C4-2B (cell line): ENCODE data around the gene JMJD6.

Experiments used
- H3K27ac ChIP-seq: fragments of 450-650 bp; 2 replicates; pipeline ENCODE4 v1.5.1; 2017
- ZFX ChIP-seq: fragments of 450-650 bp; IDR thresholded peaks from 2 replicates; pipeline ENCODE4 v1.6.1; 2017
- TF ChIP-seq, protein P1 (sequence below): fragments of 450-650 bp; conservative IDR thresholded peaks from 2 replicates; pipeline ENCODE4 v1.5.1; 2017; ENCODE audit warnings: mild to moderate bottlenecking

JMJD6 gene

DNA sequence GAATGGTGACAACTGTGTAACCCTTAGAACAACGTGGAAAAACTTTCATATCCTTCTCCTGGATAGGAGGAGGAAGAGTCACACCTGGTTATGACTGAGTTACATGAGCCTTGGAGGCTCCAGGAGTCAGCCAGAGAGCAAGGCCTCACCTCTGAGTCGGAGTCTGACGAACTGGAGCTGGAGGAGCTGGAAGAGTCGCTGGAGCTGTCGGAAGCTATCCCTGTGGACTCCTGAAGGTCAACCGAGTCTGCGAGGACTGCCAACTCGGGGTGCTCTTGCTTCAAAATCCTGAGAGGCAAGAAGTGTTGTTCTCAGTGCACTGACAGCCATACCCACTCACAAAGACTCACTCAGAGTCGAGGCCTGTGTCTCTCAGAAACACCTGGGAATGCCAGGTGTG is 6.2 kb downstream of the JMJD6 start:
- H3K27ac ChIP-seq: no peak overlapping the region
- TF ChIP-seq ZFX: no peak
- TF ChIP-seq, protein P1, sequence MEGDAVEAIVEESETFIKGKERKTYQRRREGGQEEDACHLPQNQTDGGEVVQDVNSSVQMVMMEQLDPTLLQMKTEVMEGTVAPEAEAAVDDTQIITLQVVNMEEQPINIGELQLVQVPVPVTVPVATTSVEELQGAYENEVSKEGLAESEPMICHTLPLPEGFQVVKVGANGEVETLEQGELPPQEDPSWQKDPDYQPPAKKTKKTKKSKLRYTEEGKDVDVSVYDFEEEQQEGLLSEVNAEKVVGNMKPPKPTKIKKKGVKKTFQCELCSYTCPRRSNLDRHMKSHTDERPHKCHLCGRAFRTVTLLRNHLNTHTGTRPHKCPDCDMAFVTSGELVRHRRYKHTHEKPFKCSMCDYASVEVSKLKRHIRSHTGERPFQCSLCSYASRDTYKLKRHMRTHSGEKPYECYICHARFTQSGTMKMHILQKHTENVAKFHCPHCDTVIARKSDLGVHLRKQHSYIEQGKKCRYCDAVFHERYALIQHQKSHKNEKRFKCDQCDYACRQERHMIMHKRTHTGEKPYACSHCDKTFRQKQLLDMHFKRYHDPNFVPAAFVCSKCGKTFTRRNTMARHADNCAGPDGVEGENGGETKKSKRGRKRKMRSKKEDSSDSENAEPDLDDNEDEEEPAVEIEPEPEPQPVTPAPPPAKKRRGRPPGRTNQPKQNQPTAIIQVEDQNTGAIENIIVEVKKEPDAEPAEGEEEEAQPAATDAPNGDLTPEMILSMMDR: no peak

DNA sequence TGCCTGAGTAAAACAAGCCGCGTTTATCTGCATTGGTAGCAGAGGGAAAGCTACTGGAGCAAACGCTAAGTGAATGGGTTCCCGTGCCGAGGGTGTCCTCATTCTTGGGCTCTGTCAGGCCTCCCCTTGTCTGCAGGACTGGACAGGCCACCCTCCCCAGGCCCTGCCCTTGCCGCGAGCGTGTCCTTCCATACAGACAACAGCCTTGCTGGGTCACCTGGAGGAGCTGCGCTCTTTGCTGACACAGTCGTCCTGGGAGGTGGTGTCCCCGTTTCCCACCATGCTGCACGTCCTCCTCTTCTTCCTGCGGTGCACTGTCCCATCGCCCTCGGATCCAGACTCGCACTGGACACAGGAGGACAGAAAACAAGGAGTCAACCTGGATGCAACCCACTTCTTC is 7.9 kb downstream of the JMJD6 start:
- no peak overlapping the region for H3K27ac ChIP-seq
- TF ChIP-seq, protein P1: no peak
- no peak for TF ChIP-seq ZFX

DNA sequence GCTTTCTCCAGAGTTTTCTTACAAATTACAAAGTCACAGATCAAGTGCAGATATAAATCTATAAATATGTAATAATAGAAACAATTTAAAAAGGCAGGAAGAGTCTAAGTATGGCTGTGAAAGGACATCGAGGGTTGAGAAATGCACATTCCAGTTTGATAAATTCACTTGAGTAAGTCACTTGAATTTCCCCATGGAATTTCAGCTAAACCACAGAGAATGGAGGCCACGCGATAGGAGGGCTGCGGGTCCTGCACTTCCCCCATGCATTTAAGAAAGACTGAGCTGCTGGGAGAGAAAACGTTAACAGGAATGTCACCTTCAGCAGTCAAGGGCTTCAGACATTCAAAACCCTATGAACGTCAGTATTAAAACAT is 9.6 kb downstream of the JMJD6 start:
- no peak overlapping the region for H3K27ac ChIP-seq
- TF ChIP-seq ZFX: no peak
- TF ChIP-seq, protein P1: no peak

DNA sequence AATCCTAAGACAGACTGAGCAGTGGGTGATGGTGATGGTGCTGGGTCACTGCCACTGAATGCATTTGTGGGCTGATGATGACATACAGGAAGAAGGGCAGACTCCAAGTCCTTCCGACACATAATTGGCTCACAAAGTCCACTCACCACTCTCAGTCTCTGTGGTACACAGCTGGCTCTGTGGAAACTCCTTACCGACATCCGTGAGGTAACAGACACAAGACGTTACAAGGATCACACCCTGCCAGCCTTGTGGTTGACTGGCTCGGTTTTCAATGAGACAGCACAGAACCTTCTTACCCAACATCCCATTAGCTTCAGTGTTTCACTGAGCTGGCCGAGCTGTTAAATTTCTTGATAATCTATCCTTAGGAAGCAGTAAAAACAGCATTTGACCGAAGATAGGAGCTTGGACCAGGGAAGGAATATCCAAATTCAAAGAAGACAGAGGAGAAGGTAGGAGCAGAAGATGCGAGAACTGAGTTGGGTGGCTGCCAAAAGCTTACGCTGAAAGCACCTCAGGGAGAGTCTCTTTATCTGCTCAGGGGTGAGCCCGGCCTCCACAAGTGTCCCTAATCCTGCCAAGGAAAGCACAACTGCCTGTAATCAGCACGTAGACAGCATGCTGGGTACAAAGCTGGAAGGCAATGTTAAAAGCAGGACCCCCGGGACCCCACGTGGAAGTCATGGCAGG is 10.1 kb downstream of the JMJD6 start:
- no peak for TF ChIP-seq ZFX
- TF ChIP-seq, protein P1: no peak
- H3K27ac ChIP-seq: no peak overlapping the region

DNA sequence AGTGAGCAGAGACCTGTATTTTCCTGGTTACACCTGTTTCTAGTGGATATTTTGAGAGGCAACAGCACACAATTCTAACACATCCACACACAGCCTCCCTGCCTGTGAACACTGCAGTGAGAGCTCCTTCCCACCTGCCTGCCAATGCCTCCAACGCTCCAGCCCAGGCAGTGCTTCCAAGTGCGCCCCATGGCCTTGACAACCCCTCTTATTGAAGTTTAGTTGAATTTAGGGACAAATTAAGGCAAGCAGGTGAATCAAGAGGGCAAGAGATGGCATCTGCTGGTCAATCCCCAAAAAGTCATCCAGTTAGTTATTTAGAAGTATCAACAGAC is 10.9 kb downstream of the JMJD6 start:
- TF ChIP-seq, protein P1: no peak
- TF ChIP-seq ZFX: no peak

DNA sequence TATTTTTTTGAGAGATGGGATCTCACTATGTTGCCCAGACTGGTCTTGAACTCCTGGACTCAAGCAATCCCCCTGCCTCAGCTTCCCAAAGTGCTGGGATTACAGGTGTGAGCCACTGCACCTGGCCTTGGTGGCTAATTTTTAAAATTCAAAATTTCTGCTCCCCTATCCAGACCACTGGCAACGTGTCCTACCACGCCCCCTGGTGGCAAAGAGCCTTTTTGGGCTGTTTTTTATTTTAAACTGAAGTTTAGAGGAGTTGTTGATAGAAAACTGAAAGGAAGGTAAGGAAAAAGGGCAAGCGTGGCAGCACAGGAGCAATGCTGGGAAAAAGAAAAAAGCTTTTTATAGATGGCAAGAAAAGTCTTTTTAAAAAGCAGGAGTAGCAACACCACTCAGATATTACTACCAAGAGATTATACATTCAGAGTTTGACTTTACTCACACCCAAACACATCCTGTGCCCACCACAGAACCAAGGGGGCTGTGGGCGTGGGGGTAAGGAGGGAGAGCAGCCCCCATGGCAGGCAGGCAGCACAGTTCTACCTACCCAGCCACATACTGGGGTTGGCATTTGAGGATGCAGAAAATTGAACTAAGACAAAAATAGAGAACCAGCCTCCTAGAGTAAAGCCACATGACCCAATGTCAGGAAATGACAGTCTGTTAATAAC is 11.4 kb downstream of the JMJD6 start:
- no peak overlapping the region for H3K27ac ChIP-seq

More for the DNA sequence above, 10.9 kb downstream of the JMJD6 start:
- H3K27ac ChIP-seq: no peak overlapping the region

DNA sequence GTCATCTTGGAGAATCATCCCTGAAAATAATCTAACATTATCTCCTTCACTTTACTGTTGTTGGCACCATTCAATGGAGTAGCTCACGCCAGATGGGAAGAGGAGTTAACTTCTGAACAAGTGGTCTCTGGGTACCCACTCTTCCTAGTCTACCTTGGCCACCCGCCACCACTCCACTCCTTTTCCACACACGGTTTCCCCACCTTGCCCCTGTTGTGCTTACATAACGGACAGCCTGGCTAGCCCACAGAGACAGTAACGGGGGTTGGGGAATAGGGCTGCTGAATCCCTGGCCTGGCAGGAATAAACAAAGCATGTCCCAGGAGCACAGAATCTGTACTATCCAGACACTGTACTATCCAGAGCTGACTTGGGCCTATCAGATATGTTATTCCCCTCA is 12.1 kb downstream of the JMJD6 start:
- no peak overlapping the region for H3K27ac ChIP-seq
- TF ChIP-seq, protein P1: no peak
- no peak for TF ChIP-seq ZFX

More for the DNA sequence above, 11.4 kb downstream of the JMJD6 start:
- no peak for TF ChIP-seq ZFX
- TF ChIP-seq, protein P1: peak; percentile 94
